ENCODE results near the gene ABCB11. TPM values are rescaled to one million over a fixed set of nuclear protein-coding genes. Genes with fewer than 3 reads are reported as not detected.

The ABCB11 gene
- total and polyA plus RNA-seq, 10 of the 15 experiments (the other 5 are each of a cell fraction or from before 2014, with no cell fraction given) = not detected

- Histone ChIP-seq H3K4me3 (no peak overlapping the region), H4K20me1 (ENCODE audit: control insufficient read depth, insufficient read depth) (no peaks in the 10 kb centered on the region), H3K4me2 (ENCODE audit: control insufficient read depth, insufficient read depth) (no peak overlapping the region), H3K36me3 (ENCODE audit: control insufficient read depth in 2 of 2, insufficient read depth in 2 of 2, low read length in 1 of 2) (no peaks in the 10 kb centered on the region), H3K27me3 (replicated peaks in 1 of 2; ENCODE audit: control insufficient read depth in 2 of 2, insufficient read depth in 2 of 2, low read length in 1 of 2) (no peaks in the 10 kb centered on the region), H3K27ac (ENCODE audit: control insufficient read depth, insufficient read depth) (no peak overlapping the region), H3K9me3 (replicated peaks; ENCODE audit: control insufficient read depth, insufficient read depth, low read length) (no peaks in the 10 kb centered on the region), H2AFZ (ENCODE audit: control insufficient read depth, low read depth, low read length) (no peak overlapping the region), H3K4me1 (ENCODE audit: control insufficient read depth, insufficient read depth, low read length) (peaks cover 3% of the 10 kb centered on the region; the same call in 1 of the 2 replicates), H3K9ac (ENCODE audit: control insufficient read depth, insufficient read depth, low read length) (no peak overlapping the region), H3K79me2 (ENCODE audit: control insufficient read depth, insufficient read depth, low read length) (no peaks in the 10 kb centered on the region)
- no peak for DNase-seq (ENCODE audit: low read depth, low spot score)
- in situ Hi-C loops (cut with MboI) (no loop called here), intact Hi-C loops (cut with micrococcal nuclease; ENCODE audit: unreplicated experiment) (no loop called here)
- ChIA-PET CTCF (no interaction called here), POLR2A (no interaction called here), SMC1A (ENCODE audit: uncharacterized antibody, unreplicated experiment) (no interaction called here), RAD21 (ENCODE audit: unreplicated experiment) (no interaction called here)
- no peak for ATAC-seq
- no peak for FAIRE-seq
- no peak for TF ChIP-seq PBX3 (IDR thresholded peaks at IDR 0.05; ENCODE audit: insufficient replicate concordance, low read depth, low read length)
- TF ChIP-seq CBX5 (IDR thresholded peaks at IDR 0.05; ENCODE audit: low read depth) = no peak
- TF ChIP-seq TCF7 (IDR thresholded peaks at IDR 0.05; ENCODE audit: borderline replicate concordance) = no peak
- no peak for TF ChIP-seq NFYA (IDR thresholded peaks at IDR 0.05; ENCODE audit: borderline replicate concordance, low read depth, low read length)
- no peak for TF ChIP-seq CHD1 (IDR thresholded peaks at IDR 0.05; ENCODE audit: low read depth, low read length)
- TF ChIP-seq NFXL1 (IDR thresholded peaks at IDR 0.05; ENCODE audit: borderline replicate concordance) = no peak
- no peak for TF ChIP-seq WRNIP1 (IDR thresholded peaks at IDR 0.05; ENCODE audit: borderline replicate concordance, low read depth, low read length)
- no peak for TF ChIP-seq PAX8 (IDR thresholded peaks at IDR 0.05)
- 0% methylated on average over 1 of the region's 1 CpG for WGBS (ENCODE audit: insufficient coverage, insufficient replicate concordance, low lambda C conversion rate, missing lambda C conversion rate)
- no TSS peak for BruUV-seq (replicated peaks)
These were observed 3.1 kb upstream of the ABCB11 start for GRCh38 chr2:169034256-169034655.

Data from GM12878 (cell line).